ACC112 (cell line): Measurements from ENCODE around the gene PAFAH1B1.
A peak's percentile ranks its signal among the peaks of the same experiment; 100 is the strongest.
"Not testable (repeated sequence)": the region's sequence is repeated elsewhere in the genome, so short reads cannot be mapped to it uniquely, and the experiment has no call there.

Experiments
- H2AFZ ChIP-seq: fragments of 200-600 bp; sonication (generic); one replicate; pipeline ENCODE4 v1.6.0; 2017; ENCODE audit warnings: antibody characterized with exemption, low read length; ENCODE audit not compliant: unreplicated experiment
- H3K27ac ChIP-seq: fragments of 200-600 bp; sonication (generic); 2 replicates; pipeline ENCODE4 v1.5.1; 2014; ENCODE audit warnings: low read depth, mild to moderate bottlenecking, antibody characterized with exemption, low read length, moderate library complexity
- H3K27me3 ChIP-seq: fragments of 200-600 bp; sonication (generic); 2 replicates; pipeline ENCODE4 v1.6.1; 2014; ENCODE audit warnings: mild to moderate bottlenecking, antibody characterized with exemption, low read length, moderate library complexity, mixed read lengths; ENCODE audit not compliant: insufficient read depth
- H3K36me3 ChIP-seq: fragments of 200-600 bp; sonication (generic); 2 replicates; pipeline ENCODE4 v1.6.1; 2016; ENCODE audit warnings: mild to moderate bottlenecking, antibody characterized with exemption, low read length, moderate library complexity, mixed read lengths; ENCODE audit not compliant: insufficient read depth
- H3K4me1 ChIP-seq: fragments of 200-600 bp; sonication (generic); one replicate; pipeline ENCODE4 v1.6.1; 2016; ENCODE audit warnings: low read length, mixed read lengths; ENCODE audit not compliant: insufficient read depth, unreplicated experiment, control insufficient read depth
- H3K4me3 ChIP-seq: fragments of 200-600 bp; sonication (generic); 2 replicates; pipeline ENCODE4 v1.5.1; 2014; ENCODE audit warnings: mild to moderate bottlenecking, low read depth, low read length
- H3K79me2 ChIP-seq: fragments of 200-600 bp; sonication (generic); one replicate; pipeline ENCODE4 v1.6.0; 2016; ENCODE audit warnings: low read length; ENCODE audit not compliant: control insufficient read depth, unreplicated experiment, insufficient read depth

PAFAH1B1 gene

GRCh38 chr17:2592971-2593820 is at the start of gene PAFAH1B1:
Gene PAFAH1B1 (plus strand): TSS chr17:2593654. CDS start chr17:2638289, 44,635 bp downstream.
- Histone ChIP-seq H2AFZ (peak within 1 kb of the TSS; percentile 89), H3K36me3 (no peaks in the 10 kb centered on the region), H3K27ac (peak within 1 kb of the TSS; percentile 93), H3K79me2 (peaks cover 43% of the 10 kb centered on the region), H3K4me3 (peak within 1 kb of the TSS; percentile 91), H3K4me1 (peaks cover 20% of the 10 kb centered on the region), H3K27me3 (no peaks in the 10 kb centered on the region)

- no peaks in the 10 kb centered on the region for H3K4me1 ChIP-seq
- no peak overlapping the region for H2AFZ ChIP-seq
- no peak overlapping the region for H3K27ac ChIP-seq
- no peaks in the 10 kb centered on the region for H3K79me2 ChIP-seq
- no peaks in the 10 kb centered on the region for H3K36me3 ChIP-seq
- H3K27me3 ChIP-seq: no peaks in the 10 kb centered on the region
- H3K4me3 ChIP-seq: no peak overlapping the region
Observed at GRCh38 chr17:2545393-2545792, 48.1 kb upstream of the PAFAH1B1 start.

DNA sequence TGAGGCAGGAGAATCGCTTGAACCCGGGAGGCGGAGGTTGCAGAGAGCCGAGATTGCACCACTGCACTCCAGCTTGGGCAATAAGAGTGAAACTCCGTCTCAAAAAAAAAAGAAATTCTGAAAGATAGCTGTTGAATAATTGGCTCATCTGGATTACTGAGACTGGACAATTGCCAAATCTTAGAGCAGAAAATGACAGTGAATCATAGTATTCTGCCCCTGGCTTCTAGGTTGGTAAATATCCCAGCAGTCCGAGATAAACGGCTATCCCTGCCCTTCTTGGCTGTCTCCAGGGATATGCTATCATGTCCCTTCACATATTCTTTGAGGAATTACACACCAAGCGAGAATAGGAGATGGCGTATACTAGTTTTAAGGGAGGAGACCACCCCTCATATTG is 46.3 kb upstream of the PAFAH1B1 start:
- H3K36me3 ChIP-seq: no peaks in the 10 kb centered on the region
- no peaks in the 10 kb centered on the region; the same call in 1 of the 2 replicates for H3K27me3 ChIP-seq
- no peaks in the 10 kb centered on the region for H3K4me1 ChIP-seq
- no peak overlapping the region for H3K27ac ChIP-seq
- no peaks in the 10 kb centered on the region for H3K79me2 ChIP-seq
- no peak overlapping the region for H2AFZ ChIP-seq
- peak overlapping the region; percentile 21; the same call in 1 of the 2 replicates for H3K4me3 ChIP-seq

DNA sequence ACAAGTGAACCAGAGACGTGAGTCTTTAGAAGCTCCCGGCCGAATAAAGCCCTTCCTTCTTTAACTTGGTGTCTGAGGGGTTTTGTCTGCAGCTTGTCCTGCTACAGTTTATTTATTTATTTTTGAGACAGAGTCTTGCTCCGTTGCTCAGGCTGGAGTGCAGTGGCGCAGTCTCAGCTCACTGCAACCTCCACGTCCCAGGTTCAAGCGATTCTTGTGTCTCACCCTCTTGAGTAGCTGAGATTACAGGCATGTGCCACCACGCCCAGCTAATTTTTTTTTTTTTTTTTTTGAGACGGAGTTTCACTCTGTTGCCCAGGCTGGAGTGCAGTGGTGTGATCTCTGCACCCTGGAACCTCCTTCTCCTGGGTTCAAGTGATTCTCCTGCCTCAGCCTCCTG is 45.4 kb upstream of the PAFAH1B1 start:
- H3K79me2 ChIP-seq, H3K27ac ChIP-seq, H3K4me3 ChIP-seq, H3K36me3 ChIP-seq, H2AFZ ChIP-seq, H3K27me3 ChIP-seq, H3K4me1 ChIP-seq: not testable (repeated sequence)

- Histone ChIP-seq H3K4me1 (no peaks in the 10 kb centered on the region), H3K27me3 (no peaks in the 10 kb centered on the region; the same call in 1 of the 2 replicates)
Observed at GRCh38 chr17:2549392-2550211, 43.9 kb upstream of the PAFAH1B1 start.

DNA sequence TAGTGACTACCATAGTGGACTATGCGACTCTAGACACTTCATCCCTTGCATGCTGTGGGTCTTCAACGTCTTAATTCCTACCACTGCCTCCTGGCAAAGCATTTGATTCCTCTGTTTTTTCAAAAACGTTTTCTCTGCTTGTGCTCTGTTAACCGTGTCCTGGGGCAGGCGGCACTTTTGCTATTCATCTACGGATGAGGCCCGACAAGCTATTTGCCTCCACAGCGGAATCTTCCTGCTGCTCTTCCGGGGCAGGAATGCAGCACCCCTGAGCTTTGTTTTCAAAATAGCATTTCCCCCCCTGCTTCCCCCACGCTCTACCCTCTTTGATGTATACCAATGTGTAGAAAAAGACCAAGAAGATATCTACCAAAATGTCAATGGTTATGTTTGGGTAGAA is 42.0 kb upstream of the PAFAH1B1 start:
- Histone ChIP-seq H3K27me3 (no peaks in the 10 kb centered on the region; the same call in 1 of the 2 replicates), H3K36me3 (no peaks in the 10 kb centered on the region), H3K27ac (no peak overlapping the region), H3K4me3 (no peak overlapping the region), H3K79me2 (no peaks in the 10 kb centered on the region), H2AFZ (no peak overlapping the region), H3K4me1 (no peaks in the 10 kb centered on the region)

More at GRCh38 chr17:2549392-2550211, 43.9 kb upstream of the PAFAH1B1 start:
- Histone ChIP-seq H3K4me3 (no peak overlapping the region), H2AFZ (no peak overlapping the region), H3K79me2 (no peaks in the 10 kb centered on the region), H3K36me3 (no peaks in the 10 kb centered on the region), H3K27ac (no peak overlapping the region)

DNA sequence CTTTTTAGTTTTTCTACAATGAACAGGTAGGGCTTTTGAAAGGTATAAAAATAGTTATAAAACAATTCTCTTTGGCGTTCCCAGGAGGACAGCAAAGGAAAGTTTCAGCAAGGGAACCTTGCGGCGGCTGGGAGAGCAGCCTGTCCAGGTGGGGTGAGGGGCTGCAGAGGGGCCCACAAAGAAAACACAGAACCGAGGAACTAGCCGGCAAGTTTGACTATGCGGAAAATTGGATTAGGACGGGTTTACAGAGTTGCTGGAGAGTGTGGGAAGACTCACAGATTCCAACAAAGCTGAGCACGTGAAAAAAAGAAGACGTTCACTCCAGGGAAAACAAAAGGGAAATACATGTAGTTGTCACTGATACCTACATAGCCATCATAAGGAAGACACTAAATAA is 41.5 kb upstream of the PAFAH1B1 start:
- Histone ChIP-seq H3K27me3 (peaks cover 3% of the 10 kb centered on the region), H3K4me3 (no peak overlapping the region), H3K27ac (no peak overlapping the region), H3K4me1 (no peaks in the 10 kb centered on the region), H3K36me3 (no peaks in the 10 kb centered on the region), H2AFZ (no peak overlapping the region), H3K79me2 (no peaks in the 10 kb centered on the region)

DNA sequence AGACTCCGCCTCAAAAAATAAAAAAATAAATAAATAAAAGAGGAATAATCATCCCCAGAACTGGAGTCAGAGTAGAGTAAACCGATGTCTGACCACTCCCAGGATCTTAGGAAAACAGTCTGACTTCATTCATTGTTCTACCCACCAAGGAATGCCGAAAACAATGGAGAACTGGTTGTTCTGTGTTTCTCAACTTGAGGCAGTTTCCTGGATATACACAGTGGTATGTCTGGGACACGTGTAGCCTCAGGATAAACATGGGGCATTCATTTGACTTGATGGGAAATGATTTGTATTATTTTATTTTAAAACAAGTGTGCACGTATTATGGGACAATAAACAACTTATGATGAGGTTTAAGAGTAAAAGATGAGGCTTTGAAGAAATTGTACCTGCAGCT is 32.8 kb upstream of the PAFAH1B1 start:
- H3K36me3 ChIP-seq: no peaks in the 10 kb centered on the region
- no peak overlapping the region for H3K27ac ChIP-seq
- no peaks in the 10 kb centered on the region for H3K79me2 ChIP-seq
- no peak overlapping the region for H2AFZ ChIP-seq
- H3K27me3 ChIP-seq: peaks cover 6% of the 10 kb centered on the region; the same call in 1 of the 2 replicates
- peaks cover 9% of the 10 kb centered on the region for H3K4me1 ChIP-seq
- no peak overlapping the region for H3K4me3 ChIP-seq

DNA sequence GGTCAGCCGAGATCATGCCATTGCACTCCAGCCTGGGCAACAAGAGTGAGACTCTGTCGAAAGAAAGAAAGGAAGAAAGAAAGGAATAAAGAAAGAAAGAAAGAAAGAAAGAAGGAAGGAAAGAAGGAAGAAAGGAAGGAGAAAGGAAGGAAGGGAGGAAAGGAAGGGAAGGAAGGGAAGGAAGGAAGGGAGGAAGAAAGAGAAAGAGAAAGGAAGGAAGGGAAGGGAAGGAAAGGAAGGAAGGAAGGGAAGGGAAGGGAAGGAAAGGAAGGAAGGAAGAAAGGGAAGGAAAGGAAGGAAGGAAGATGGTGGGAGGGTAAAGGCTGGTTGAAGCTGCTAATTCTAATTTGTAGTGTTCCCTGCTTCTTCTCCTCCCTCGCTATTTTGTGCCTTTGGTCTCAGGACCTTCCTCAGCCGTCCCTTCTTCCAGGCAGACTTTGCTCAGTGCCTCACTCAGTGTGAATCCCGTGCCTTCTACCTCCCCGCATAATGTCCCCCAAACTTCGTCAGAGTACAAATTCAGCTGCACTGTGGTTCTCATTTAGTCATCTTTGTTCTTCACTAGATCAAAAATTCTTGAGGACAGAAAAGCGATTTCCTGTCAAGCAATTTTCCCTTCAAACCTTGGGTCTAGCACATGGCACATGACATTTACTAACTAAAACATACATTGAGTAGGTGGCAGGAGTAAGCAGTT is 31.1 kb upstream of the PAFAH1B1 start:
- Histone ChIP-seq H3K36me3 (no peaks in the 10 kb centered on the region), H3K27me3 (no peaks in the 10 kb centered on the region), H3K4me1 (peaks cover 9% of the 10 kb centered on the region), H3K27ac (no peak overlapping the region), H3K4me3 (no peak overlapping the region), H2AFZ (no peak overlapping the region), H3K79me2 (no peaks in the 10 kb centered on the region)

DNA sequence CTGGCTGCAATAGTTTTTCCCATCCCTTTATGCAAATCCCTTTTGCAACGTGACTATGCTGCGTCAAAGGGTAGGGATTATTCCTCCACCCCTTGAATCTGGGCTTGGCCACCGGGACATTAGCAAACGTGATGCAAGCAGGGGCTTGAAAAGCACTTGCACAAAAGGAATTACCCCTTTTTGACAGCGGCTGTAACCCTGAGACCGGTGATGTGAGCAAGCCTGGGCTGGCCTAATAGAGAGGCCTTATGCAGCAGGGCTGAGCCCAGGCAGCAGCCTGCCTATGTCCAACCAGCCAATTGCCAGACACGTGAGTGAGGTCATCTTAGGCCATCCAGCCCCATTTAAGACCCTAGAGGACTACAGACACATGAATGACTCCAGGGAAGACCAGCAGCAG is 30.4 kb upstream of the PAFAH1B1 start:
- no peaks in the 10 kb centered on the region for H3K79me2 ChIP-seq
- no peak overlapping the region for H2AFZ ChIP-seq
- no peak overlapping the region for H3K27ac ChIP-seq
- peaks cover 9% of the 10 kb centered on the region for H3K4me1 ChIP-seq
- no peaks in the 10 kb centered on the region for H3K36me3 ChIP-seq
- H3K4me3 ChIP-seq: no peak overlapping the region
- H3K27me3 ChIP-seq: no peaks in the 10 kb centered on the region
